ENCODE measurements around the gene PTPRD.

DNA sequence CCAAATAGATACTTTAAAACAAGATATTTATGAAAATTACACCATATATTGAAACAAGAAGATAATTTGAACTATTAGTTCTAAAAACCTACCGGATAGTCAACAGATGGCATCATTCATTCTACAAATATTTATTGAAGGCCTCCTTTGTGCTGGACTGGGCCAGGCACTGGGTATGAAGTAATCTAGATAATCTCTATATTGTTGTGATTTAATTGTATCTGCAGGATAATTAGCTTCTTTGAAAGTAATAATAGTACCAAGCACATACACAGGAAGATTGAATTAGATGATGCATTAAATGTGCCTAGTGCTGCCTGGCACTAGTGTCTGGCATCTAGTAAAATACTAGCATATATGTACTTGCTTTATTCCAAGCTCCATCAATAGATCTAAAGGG is 2078.0 kb downstream of the PTPRD start:
- TF ChIP-seq, protein P1, sequence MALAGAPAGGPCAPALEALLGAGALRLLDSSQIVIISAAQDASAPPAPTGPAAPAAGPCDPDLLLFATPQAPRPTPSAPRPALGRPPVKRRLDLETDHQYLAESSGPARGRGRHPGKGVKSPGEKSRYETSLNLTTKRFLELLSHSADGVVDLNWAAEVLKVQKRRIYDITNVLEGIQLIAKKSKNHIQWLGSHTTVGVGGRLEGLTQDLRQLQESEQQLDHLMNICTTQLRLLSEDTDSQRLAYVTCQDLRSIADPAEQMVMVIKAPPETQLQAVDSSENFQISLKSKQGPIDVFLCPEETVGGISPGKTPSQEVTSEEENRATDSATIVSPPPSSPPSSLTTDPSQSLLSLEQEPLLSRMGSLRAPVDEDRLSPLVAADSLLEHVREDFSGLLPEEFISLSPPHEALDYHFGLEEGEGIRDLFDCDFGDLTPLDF (CRISPR knock-in tag; IDR thresholded peaks at IDR 0.05), result no peak
- TF ChIP-seq FOS (IDR thresholded peaks at IDR 0.05; ENCODE audit: extremely low read depth, insufficient read length) (no peak), FIP1L1 (IDR thresholded peaks at IDR 0.05; ENCODE audit: low read depth, low read length, poor library complexity, severe bottlenecking) (no peak), TCF7L2 (IDR thresholded peaks at IDR 0.05; ENCODE audit: low read depth, low read length) (no peak), HDAC2 (IDR thresholded peaks at IDR 0.05) (no peak)
- TF ChIP-seq, protein P2, sequence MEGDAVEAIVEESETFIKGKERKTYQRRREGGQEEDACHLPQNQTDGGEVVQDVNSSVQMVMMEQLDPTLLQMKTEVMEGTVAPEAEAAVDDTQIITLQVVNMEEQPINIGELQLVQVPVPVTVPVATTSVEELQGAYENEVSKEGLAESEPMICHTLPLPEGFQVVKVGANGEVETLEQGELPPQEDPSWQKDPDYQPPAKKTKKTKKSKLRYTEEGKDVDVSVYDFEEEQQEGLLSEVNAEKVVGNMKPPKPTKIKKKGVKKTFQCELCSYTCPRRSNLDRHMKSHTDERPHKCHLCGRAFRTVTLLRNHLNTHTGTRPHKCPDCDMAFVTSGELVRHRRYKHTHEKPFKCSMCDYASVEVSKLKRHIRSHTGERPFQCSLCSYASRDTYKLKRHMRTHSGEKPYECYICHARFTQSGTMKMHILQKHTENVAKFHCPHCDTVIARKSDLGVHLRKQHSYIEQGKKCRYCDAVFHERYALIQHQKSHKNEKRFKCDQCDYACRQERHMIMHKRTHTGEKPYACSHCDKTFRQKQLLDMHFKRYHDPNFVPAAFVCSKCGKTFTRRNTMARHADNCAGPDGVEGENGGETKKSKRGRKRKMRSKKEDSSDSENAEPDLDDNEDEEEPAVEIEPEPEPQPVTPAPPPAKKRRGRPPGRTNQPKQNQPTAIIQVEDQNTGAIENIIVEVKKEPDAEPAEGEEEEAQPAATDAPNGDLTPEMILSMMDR (IDR thresholded peaks at IDR 0.05 in 2 of 3, conservative IDR thresholded peaks at IDR 0.05 in 1 of 3; ENCODE audit: insufficient read depth in 2 of 3, low read depth in 1 of 3, low read length in 3 of 3), result no peak
- TF ChIP-seq, protein P3, sequence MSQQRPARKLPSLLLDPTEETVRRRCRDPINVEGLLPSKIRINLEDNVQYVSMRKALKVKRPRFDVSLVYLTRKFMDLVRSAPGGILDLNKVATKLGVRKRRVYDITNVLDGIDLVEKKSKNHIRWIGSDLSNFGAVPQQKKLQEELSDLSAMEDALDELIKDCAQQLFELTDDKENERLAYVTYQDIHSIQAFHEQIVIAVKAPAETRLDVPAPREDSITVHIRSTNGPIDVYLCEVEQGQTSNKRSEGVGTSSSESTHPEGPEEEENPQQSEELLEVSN (IDR thresholded peaks at IDR 0.05; ENCODE audit: borderline replicate concordance in 1 of 2, extremely low read depth in 1 of 2, insufficient read depth in 1 of 2, insufficient read length in 1 of 2, low read depth in 1 of 2, low read length in 1 of 2, poor library complexity in 1 of 2, severe bottlenecking in 1 of 2), result no peak
- TF ChIP-seq, protein P4, sequence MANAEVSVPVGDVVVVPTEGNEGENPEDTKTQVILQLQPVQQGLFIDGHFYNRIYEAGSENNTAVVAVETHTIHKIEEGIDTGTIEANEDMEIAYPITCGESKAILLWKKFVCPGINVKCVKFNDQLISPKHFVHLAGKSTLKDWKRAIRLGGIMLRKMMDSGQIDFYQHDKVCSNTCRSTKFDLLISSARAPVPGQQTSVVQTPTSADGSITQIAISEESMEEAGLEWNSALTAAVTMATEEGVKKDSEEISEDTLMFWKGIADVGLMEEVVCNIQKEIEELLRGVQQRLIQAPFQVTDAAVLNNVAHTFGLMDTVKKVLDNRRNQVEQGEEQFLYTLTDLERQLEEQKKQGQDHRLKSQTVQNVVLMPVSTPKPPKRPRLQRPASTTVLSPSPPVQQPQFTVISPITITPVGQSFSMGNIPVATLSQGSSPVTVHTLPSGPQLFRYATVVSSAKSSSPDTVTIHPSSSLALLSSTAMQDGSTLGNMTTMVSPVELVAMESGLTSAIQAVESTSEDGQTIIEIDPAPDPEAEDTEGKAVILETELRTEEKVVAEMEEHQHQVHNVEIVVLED (CRISPR knock-in tag; IDR thresholded peaks at IDR 0.05), result no peak
